GM10266 (cell line): ENCODE measurements around the gene PAX3.
"Not testable (repeated sequence)": the region's sequence is repeated elsewhere in the genome, so short reads cannot be mapped to it uniquely, and the experiment has no call there.

Experiments used
- DNase-seq: peaks from one replicate; pipeline ENCODE4 v3.0.0; 2012; ENCODE audit errors: extremely low spot score
- TF ChIP-seq, protein P1 (sequence below): IDR thresholded peaks from 2 replicates; pipeline ENCODE4 v1.5.1; 2012; ENCODE audit warnings: mild to moderate bottlenecking, low read depth; ENCODE audit not compliant: control insufficient read depth, insufficient read depth; ENCODE audit errors: missing control alignments

The PAX3 gene

DNA sequence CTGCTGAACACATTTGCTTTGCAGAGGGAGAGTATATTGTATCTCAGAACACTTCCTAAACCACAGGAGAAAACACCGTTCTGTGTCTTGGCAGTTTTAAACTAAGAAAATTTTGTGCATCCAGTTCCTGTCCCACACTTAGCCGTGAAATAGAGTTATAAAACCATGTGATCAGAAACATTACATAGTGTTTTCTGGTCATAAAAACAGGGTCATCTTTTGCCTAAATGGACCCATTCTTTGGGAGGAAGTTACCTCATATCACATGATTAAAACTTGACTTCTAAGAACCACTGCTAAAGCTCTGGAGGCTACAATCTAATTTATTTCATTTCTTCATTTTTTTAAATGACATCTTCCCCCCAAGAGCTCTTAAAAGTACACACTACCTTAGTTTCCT, 138.7 kb downstream of the PAX3 start:
- DNase-seq, result no peak
- TF ChIP-seq, protein P1, sequence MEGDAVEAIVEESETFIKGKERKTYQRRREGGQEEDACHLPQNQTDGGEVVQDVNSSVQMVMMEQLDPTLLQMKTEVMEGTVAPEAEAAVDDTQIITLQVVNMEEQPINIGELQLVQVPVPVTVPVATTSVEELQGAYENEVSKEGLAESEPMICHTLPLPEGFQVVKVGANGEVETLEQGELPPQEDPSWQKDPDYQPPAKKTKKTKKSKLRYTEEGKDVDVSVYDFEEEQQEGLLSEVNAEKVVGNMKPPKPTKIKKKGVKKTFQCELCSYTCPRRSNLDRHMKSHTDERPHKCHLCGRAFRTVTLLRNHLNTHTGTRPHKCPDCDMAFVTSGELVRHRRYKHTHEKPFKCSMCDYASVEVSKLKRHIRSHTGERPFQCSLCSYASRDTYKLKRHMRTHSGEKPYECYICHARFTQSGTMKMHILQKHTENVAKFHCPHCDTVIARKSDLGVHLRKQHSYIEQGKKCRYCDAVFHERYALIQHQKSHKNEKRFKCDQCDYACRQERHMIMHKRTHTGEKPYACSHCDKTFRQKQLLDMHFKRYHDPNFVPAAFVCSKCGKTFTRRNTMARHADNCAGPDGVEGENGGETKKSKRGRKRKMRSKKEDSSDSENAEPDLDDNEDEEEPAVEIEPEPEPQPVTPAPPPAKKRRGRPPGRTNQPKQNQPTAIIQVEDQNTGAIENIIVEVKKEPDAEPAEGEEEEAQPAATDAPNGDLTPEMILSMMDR, result no peak

DNA sequence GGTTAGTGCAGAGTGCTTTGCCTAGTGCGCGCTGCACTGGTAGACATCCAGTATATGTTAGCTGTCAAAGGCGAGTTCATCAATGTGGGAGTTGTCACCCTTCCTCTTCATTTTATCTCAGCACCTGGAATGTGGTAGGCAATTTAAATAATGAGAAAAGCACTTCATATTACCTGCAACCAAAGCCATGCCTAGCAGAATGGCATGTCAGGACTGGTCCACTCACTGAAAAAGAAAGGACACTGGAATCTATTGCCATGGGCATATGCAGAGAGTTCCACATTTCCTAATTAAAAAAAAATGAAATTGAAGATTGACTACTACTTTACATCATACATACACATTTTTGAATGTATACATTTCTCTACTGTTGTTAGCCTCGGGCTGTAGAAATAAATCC, 139.6 kb downstream of the PAX3 start:
- TF ChIP-seq, protein P1, result no peak
- no peak for DNase-seq

DNA sequence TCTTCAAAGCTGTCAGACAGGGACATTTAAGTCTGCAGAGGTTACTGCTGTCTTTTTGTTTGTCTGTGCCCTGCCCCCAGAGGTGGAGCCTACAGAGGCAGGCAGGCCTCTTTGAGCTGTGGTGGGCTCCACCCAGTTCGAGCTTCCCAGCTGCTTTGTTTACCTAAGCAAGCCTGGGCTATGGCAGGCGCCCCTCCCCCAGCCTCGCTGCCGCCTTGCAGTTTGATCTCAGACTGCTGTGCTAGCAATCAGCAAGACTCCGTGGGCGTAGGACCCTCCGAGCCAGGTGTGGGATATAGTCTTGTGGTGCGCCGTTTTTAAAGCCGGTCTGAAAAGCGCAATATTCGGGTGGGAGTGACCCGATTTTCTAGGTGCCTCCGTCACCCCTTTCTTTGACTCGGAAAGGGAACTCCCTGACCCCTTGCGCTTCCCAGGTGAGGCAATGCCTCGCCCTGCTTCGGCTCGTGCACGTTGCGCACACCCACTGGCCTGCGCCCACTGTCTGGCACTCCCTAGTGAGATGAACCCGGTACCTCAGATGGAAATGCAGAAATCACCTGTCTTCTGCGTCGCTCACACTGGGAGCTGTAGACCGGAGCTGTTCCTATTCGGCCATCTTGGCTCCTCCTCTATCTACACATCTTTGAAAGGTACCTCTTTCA, 143.7 kb downstream of the PAX3 start:
- DNase-seq, result not testable (repeated sequence)
